Stimulated activated CD8-positive, alpha-beta memory T cell treated with anti-CD3 and anti-CD28 coated beads, Interleukin-2, amount 100 ng/mL, for 1 hour (primary cell): ENCODE results near the gene KLHL36.
"Not testable (repeated sequence)": the region's sequence is repeated elsewhere in the genome, so short reads cannot be mapped to it uniquely, and the experiment has no call there.

ENCODE experiments used
- DNase-seq, 2 donors: peaks; one replicate each; pipeline ENCODE4 v3.0.0-alpha.2; 2020; ENCODE audit warnings: low read depth in 2 of 2

KLHL36 gene

GRCh38 chr16:84693869-84694268 lies 45.6 kb downstream of the KLHL36 start:
- not testable (repeated sequence) for DNase-seq

- no peak for DNase-seq
Observed at GRCh38 chr16:84694980-84695379, 46.7 kb downstream of the KLHL36 start.

GRCh38 chr16:84699147-84699711 lies 50.9 kb downstream of the KLHL36 start:
- no peak for DNase-seq

- DNase-seq = peak; percentile 56 to 69
Observed at GRCh38 chr16:84699712-84700445, 51.6 kb downstream of the KLHL36 start, which contains the start of gene USP10. Gene USP10, plus strand, starts transcription at chr16:84700000. Its CDS starts 91 bp downstream, at chr16:84700091.

- peak; percentile 5 to 15 for DNase-seq
Observed at GRCh38 chr16:84700446-84701300, 52.4 kb downstream of the KLHL36 start.

- DNase-seq = no peak
Observed at GRCh38 chr16:84703681-84704080, 55.4 kb downstream of the KLHL36 start.

- no peak for DNase-seq
Observed at GRCh38 chr16:84704253-84704652, 55.9 kb downstream of the KLHL36 start.

- no peak for DNase-seq
Observed at GRCh38 chr16:84706856-84707255, 58.5 kb downstream of the KLHL36 start.

GRCh38 chr16:84709609-84710008 lies 61.3 kb downstream of the KLHL36 start:
- no peak for DNase-seq

GRCh38 chr16:84710686-84711085 lies 62.4 kb downstream of the KLHL36 start:
- no peak for DNase-seq
